Activated CD4-positive, alpha-beta T cell treated with anti-CD3 and anti-CD28 coated beads for 48 hours (primary cell): ENCODE measurements around the gene LRWD1.
"Not testable (repeated sequence)": the region's sequence is repeated elsewhere in the genome, so short reads cannot be mapped to it uniquely, and the experiment has no call there.

Source experiments
- DNase-seq: peaks from one replicate; pipeline ENCODE4 v3.0.0-alpha.2; 2020

The LRWD1 gene

GRCh38 chr7:102503141-102503540 lies 38.4 kb downstream of the LRWD1 start:
- DNase-seq = not testable (repeated sequence)

DNA sequence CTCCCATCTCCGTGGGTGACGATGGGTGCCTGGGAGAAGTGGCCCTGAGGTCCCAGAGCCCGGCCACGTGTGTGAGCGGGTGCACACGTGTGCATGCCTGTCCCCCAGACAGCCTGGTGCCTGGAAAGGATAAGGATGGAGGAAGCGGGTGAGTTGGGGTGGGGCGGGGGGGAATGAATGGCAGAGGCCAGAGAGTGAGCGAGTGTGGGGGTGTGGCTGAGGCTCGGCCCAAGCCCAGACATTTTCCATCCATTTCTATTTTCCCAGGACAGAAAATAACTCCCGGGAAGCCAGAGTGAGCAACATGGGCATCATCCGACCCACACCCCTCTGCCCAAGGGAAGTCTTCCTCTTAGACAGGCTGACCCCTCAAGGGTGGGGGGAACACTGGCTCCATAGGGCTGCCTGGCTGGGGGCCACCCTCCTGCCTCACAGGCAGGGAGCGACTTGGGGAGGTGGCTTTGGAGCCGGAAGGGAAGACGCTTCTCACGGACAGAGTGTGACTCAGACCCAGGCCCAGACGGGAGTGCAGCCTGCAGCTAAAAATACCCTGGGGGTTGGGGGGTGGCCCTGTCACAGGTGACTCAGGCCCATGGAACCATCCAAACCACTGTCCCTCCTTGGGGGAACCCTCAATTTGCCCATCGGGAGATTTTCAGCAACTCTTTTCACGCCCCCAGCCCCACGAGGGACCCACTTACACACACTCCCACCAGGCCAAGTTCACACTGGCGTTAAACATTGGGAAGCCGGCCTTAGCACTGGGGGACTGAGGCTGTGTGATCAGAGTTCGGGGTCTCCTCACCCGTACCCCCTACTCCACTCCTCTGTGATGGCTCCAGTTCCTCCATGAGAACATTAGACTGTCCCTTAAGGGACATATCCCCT lies 40.8 kb downstream of the LRWD1 start:
- not testable (repeated sequence) for DNase-seq

- not testable (repeated sequence) for DNase-seq
These were observed 42.8 kb downstream of the LRWD1 start for GRCh38 chr7:102507410-102508088.

DNA sequence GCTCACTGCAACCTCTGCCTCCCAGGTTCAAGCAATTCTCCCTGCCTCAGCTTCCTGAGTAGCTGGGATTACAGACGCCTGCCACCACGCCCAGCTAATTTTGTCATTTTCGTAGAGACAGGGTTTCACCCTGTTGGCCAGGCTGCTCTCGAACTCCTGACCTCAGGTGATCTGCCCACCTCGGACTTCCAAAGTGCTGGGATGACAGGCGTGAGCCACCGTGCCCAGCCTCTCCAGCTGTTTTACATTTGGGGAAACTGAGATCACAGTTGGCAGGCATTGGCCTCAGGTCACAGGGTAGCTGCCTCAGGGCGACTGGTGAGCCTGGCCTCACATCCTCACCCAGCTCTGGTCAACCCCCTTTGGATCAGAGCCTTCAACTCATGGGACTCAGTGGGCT lies 45.8 kb downstream of the LRWD1 start:
- not testable (repeated sequence) for DNase-seq

GRCh38 chr7:102511860-102512522 lies 47.2 kb downstream of the LRWD1 start:
- not testable (repeated sequence) for DNase-seq

GRCh38 chr7:102512642-102513221 lies 47.9 kb downstream of the LRWD1 start:
- DNase-seq = not testable (repeated sequence)

GRCh38 chr7:102514881-102515721 lies 50.3 kb downstream of the LRWD1 start:
- not testable (repeated sequence) for DNase-seq

DNA sequence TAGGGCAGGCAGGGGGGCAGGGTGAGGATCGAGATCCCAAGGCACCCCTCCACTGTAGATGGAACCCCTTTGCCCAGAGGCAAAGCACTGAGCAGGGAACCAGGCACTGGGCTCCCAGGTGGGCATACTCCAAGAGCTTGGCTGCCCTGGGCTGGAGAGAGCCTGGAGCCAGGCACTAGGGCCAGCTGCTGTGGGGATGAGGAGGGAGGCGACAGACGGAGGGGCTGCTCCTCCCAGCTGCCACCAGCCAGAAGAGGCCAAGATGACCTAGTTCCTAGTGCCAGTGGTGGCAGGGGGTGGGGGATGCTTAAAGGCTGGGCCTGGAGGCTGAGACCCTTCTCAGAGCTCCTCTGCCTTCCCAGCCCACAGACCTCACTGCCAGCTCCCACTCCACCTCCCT lies 51.1 kb downstream of the LRWD1 start:
- DNase-seq = not testable (repeated sequence)

DNA sequence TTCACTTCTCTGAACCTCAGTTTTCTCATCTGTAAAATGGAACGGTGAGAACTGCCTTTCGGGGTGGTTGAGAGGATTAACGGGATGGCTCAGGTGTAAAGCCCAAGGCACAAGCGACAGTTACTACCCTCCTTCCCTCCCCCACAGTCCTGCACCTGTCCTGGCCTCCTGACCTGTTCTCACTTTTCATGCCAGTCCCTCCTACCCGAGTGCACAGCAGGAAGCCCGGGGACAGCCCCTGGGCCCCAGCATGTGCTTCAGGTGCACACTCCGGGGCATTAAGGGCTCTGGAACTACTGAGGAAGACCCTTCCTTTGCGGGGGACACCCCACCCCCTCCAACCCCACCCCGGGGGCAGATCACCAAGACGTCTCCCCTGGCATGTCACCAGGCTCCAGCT lies 52.2 kb downstream of the LRWD1 start:
- not testable (repeated sequence) for DNase-seq

DNA sequence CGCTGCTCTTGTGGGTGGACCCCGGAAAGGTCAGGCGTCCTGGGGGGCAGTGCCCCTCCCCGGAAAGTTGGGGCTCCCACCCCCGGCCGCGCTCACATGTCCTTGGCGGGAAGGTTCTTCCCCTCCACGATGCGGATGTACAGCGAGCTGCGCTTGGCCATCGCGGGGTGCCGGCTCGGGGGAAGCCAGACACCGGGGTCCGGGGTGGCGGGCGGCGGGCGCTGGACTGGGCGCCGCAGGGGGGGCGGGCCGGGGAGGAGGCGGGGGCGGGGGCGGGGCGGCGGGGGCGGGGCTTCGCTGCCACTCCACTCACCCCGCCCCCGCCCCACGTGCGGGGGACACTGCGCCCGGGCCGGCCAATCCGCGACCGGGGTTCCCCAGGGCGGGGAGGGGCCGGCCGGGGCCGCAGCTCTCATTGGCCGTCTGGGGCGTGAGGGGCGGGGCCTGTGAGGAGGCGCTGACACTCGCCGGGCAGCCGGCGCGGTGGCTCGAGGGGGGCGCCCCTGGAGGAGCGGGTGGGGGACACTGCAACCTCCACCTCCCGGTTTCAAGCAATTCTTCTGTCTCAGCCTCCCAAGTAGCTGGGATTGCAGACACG lies 52.9 kb downstream of the LRWD1 start, which contains the start of gene RASA4B:
Gene RASA4B (minus strand): TSS at position 228 of the 598 bp plus-strand sequence. CDS start 67 bp downstream, at position 161.
- not testable (repeated sequence) for DNase-seq

- not testable (repeated sequence) for DNase-seq
These were observed 56.0 kb downstream of the LRWD1 start for GRCh38 chr7:102520797-102521196.
